HK-2 (cell line): Measurements from ENCODE around the gene RAD54L2.
"Not testable (repeated sequence)": the region's sequence is repeated elsewhere in the genome, so short reads cannot be mapped to it uniquely, and the experiment has no call there.

ENCODE experiments used
- DNase-seq: peaks from one replicate; pipeline ENCODE4 v3.0.0-alpha.2; 2018; ENCODE audit not compliant: unreplicated experiment

RAD54L2 gene

DNA sequence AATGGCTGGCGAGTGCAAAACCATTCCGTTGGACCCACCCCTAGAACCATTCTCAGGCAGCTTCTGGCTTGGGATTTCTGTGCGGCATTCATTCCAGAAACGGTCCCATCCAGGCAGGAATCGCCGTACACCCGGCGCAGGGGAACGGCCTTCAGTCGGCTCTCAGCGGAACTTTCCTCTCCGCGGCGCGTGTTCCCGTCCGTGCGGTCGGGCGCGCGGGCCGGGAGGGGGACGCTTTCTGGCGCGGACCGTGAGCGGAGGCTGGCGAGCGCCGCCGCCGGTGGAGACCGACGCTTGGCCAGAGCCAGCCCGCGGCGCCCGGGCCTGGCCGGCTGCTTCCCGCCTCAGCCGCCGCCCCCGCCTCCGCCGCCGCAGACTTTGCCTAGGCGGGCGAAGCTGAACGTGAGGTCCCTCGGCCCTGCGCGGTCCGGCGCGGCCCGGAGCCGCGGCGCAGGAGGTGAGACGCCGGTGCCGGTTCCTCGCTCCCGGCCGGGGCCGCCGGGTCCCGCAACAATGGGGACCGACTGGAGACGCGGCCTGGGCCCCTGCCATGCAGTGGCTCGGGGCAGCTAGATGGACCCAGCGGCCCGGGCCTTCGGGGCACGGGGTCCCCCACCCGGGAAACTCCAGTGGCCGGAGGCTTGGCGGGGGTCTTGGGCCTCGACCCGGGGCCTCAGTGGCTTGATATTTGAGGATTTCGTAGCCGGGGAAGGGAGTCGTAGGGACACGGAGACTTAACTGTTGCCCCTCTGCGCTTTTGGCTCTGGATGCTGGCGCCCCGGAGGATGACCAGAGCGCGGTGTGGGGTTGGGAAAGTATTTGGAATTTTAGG, at the start of gene RAD54L2:
Gene RAD54L2 (plus strand): TSS at position 261 of the 832 bp plus-strand sequence. CDS start 51,702 bp downstream, outside the sequence.
- DNase-seq: peak; percentile 76

GRCh38 chr3:51498876-51499738, 39.4 kb upstream of the RAD54L2 start:
- DNase-seq: peak; percentile 91

- DNase-seq: no peak
Measured at GRCh38 chr3:51500632-51501131, 37.8 kb upstream of the RAD54L2 start.

GRCh38 chr3:51501833-51502561, 36.5 kb upstream of the RAD54L2 start:
- peak; percentile 70 for DNase-seq

DNA sequence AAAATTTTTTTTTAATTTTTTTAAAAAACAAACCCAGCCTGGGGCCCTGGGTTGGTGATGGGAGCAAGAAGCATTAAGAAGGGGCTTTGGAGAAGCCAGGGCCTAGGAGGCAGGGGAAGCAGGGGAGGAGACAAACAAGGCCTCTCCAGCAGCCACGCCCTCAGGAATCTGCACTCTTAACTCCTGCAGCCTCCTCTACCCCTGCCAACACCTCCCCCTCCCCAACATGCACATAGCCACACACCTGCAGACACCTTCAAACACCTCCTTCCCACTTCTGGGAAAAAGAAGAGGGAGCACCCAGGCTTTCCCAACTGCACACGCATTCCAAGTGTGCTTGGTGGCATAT, 36.0 kb upstream of the RAD54L2 start:
- no peak for DNase-seq

GRCh38 chr3:51503007-51503406, 35.5 kb upstream of the RAD54L2 start:
- no peak for DNase-seq

- no peak for DNase-seq
Measured at GRCh38 chr3:51508255-51508654, 30.3 kb upstream of the RAD54L2 start.

GRCh38 chr3:51510996-51511395, 27.5 kb upstream of the RAD54L2 start:
- DNase-seq: no peak

DNA sequence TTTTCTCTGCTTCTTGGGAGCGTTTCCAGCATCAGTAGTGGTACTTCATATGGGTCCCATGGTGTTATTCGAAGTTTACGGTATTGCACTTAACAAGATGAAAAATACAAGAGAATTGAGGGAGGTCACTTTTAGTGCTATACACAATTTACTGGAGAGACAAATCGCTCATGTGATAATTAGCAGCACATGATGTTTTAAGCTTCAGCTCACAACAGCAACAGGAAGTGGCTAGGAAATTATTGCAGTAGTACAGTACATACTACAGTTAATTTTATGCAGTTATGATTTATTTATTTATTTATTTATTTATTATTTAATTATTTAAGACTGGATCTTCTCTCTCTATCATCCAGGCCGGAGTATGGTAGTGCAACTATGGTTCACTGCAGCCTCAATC, 24.3 kb upstream of the RAD54L2 start:
- DNase-seq: no peak

DNA sequence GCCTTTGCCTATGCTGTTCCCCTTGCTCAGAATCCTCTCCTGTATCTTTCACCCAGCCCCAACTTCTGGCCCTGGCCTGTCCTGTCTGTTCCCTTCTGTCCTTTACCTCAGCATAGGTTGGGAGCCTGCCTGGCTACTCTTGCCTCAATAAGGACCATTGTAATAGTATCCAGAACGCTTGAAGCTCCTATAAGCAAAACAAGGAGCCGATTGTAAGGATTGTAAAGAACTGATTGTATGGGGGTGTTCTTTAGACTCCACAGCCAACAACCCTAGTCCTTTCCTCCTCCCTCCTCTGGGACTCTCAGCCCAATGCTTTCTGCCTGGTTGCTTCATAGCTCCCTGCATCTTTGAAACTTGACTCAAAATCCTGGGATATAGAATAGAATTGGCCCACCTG, 18.7 kb upstream of the RAD54L2 start:
- no peak for DNase-seq

DNA sequence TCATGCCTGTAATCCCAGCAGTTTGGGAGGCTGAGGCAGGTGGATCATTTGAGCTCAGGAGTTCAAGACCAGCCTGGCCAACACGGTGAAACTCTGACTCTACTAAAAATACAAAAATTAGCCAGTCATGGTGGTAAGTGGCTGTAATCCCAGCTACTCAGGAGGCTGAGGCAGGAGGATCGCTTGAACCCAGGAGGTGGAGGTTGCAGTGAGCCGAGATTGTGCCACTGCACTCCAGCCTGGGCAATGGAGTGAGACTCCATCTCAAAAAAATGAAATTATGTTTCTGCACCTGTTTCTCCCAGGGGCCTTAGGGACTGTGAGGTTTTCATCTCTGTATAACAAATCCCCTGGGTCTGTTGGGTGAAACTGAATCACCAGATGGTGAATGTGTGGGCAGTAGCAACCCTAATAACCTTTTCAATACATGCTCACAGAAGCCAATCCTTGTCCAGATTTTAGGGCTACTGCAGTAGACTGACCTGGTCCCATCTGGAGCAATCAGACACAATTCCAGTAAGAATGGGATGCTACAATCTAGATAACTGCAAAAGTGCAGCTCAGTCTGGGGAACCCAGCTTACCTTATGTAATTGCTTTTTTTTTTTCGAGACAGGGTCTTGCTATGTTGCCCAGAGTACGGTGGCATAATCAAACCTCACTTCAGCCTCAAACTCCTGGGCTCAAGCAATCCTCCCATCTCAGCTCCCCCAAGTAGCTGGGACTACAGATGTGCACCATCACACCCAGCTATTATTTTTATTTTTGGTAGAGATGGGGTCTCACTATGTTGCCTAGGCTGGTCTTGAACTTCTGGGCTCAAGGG, 17.4 kb upstream of the RAD54L2 start:
- DNase-seq: not testable (repeated sequence)

DNA sequence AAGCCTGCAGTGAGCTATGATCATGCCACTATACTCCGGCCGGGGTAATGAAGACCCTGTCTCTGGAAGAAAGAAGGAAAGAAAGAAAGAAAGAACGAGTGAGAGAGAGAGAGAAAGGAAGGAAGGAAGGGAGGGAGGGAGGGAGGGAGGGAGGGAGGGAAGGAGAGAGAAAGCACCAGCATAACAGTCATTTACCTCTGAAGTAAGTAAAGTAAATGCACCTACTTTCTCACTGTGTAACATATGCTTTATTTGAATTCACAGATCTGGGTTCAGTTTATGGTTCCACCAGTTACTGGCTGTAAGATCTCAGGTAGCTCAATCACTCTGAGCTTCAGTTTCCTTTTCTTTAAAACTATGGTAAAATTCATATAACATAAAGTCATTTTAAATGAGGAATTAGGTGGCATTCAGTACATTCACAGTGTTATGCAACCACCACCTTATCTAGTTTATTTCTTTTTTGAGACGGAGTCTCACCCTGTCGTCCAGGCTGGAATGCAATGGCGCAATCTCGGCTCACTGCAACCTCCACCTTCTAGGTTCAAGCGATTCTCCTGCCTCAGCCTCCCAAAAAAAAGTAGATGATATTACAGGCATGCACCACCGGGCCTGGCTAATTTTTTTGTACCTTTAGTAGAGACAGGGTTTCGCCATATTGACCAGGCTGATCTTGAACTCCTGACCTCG, 16.1 kb upstream of the RAD54L2 start:
- no peak for DNase-seq

- DNase-seq: not testable (repeated sequence)
Measured at GRCh38 chr3:51524874-51525273, 13.6 kb upstream of the RAD54L2 start.

- no peak for DNase-seq
Measured at GRCh38 chr3:51530485-51530884, 8.0 kb upstream of the RAD54L2 start.

DNA sequence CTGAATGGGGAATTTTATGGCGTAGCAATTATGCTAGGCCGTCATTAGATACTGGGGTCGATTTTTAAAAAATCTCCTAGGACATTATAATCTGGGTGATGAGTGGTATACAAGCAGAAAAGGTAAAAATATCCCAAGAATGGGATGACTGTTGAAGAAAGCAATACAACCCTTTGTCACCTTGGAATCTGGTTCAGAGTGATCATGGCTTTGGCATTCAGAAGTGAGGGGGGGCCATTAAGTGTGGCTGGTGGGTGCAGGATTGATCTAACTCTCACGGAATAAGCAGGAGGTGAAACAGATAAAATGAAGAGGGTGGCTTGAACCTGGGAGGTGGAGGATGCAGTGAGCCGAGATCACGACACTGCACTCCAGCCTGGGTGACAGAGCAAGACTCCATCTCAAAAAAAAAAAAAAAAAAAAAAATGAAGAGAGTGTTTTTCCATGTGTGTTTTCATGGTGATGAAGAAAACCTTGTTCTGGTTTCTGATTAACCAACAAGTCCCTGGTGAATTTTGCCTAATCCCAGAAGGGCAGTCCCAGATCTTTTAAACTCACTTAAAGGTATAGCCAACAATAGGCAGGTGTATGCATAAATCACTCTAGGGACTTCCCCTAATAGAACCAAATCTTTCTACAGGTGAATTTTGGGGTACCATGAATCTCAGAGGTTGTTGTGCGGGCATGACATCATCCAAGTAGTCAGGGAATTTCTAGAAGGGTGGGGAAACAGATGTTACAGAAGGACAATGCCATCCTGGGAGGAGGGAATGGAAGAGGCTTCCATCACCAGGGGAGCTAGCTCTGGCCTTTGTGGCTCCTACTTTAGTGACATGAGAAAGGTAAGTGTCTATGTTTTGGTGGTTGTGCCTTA, 3.1 kb upstream of the RAD54L2 start:
- no peak for DNase-seq

GRCh38 chr3:51537631-51538030, 888 bp upstream of the RAD54L2 start:
- not testable (repeated sequence) for DNase-seq

- DNase-seq: peak; percentile 5
Measured at GRCh38 chr3:51538115-51538458, 432 bp upstream of the RAD54L2 start.

- peak; percentile 43 for DNase-seq
Measured at GRCh38 chr3:51539291-51539941, 897 bp downstream of the RAD54L2 start.

DNA sequence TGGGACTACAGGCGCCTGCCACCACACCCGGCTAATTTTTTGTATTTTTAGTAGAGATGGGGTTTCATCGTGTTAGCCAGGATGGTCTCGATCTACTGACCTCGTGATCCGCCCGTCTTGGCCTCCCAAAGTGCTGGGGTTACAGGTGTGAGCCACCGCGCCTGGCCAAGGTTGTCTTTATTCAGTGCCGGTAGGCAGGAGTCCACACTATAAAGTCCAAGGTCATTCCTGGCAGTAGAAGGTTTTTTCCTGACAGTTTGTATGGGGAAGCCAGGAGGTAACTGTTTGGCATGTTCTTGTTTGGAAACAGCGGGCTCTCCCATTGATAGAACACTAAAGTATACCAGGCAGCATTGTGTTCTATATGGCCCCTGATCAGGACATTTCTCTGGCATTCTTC, 4.1 kb downstream of the RAD54L2 start:
- DNase-seq: not testable (repeated sequence)
